Suprapubic skin (tissue), 4 donors: ENCODE data around the gene TMEM259. TPM values are rescaled to one million over a fixed set of nuclear protein-coding genes. Genes with fewer than 3 reads are reported as not detected.

Experiments
- DNase-seq, 2 donors: peaks; one replicate each; pipeline ENCODE4 v3.0.0-alpha.2; 2019; ENCODE audit warnings: low spot score in 2 of 2
- H3K27ac ChIP-seq: fragments of 200-600 bp; sonication (generic); one replicate; pipeline ENCODE4 v1.5.1; 2019
- H3K27me3 ChIP-seq: fragments of 200-600 bp; sonication (generic); one replicate; pipeline ENCODE4 v1.5.1; 2019
- H3K36me3 ChIP-seq: fragments of 200-600 bp; sonication (generic); one replicate; pipeline ENCODE4 v1.5.1; 2019
- H3K4me1 ChIP-seq: fragments of 200-600 bp; sonication (generic); one replicate; pipeline ENCODE4 v1.5.1; 2019
- H3K4me3 ChIP-seq: fragments of 200-600 bp; sonication (generic); one replicate; pipeline ENCODE4 v1.5.1; 2019; ENCODE audit warnings: mild to moderate bottlenecking
- H3K9me3 ChIP-seq: fragments of 200-600 bp; sonication (generic); one replicate; pipeline ENCODE4 v1.5.1; 2019
- CTCF ChIP-seq, 2 donors: fragments of 200-600 bp in 1 of 2; fragments of 450-650 bp in 1 of 2; sonication (generic) in 1 of 2; IDR thresholded peaks; one replicate each; pipeline ENCODE4 v1.5.1; 2016 to 2019; ENCODE audit warnings: antibody characterized with exemption in 2 of 2, mild to moderate bottlenecking in 1 of 2, moderate library complexity in 1 of 2
- EP300 ChIP-seq: sonication (generic); formaldehyde crosslinking; IDR thresholded peaks from one replicate; pipeline ENCODE4 v1.6.1; 2017; ENCODE audit warnings: antibody characterized with exemption
- POLR2A ChIP-seq, 2 donors: fragments of 450-650 bp; IDR thresholded peaks; one replicate each; pipeline ENCODE4 v1.6.1; 2017; ENCODE audit warnings: antibody characterized with exemption in 2 of 2, mild to moderate bottlenecking in 2 of 2, moderate library complexity in 2 of 2
- POLR2AphosphoS5 ChIP-seq, 3 donors: sonication (generic); formaldehyde crosslinking; IDR thresholded peaks; one replicate each; pipeline ENCODE4 v1.6.1; 2017; ENCODE audit warnings: antibody characterized with exemption in 3 of 3
- WGBS: methylation state at CpG from one replicate; pipeline ENCODE4 v1.1.5; 2018; 5-methylcytosine and 5-hydroxymethylcytosine counted together
- total RNA-seq, 4 donors: library from RNA; depleted of rRNA; stranded (reverse); fragments of >200 nt; gene quantifications; one replicate each; pipeline ENCODE4 v1.1.0, GENCODE V29; 2016

The TMEM259 gene
- total RNA-seq, 4 donors from 2014 or later, result 165 to 349 (median 243) TPM

GRCh38 chr19:1014161-1015060 lies 6.5 kb downstream of the TMEM259 start:
- no peak overlapping the region for H3K4me3 ChIP-seq
- peaks cover 51% of the 10 kb centered on the region for H3K36me3 ChIP-seq
- peaks cover 49% of the 10 kb centered on the region for H3K4me1 ChIP-seq
- H3K27ac ChIP-seq, result no peak overlapping the region
- DNase-seq, result no peak
- no peak for TF ChIP-seq CTCF (IDR thresholded peaks at IDR 0.05)
- no peak for TF ChIP-seq POLR2AphosphoS5 (IDR thresholded peaks at IDR 0.05)
- TF ChIP-seq POLR2A (IDR thresholded peaks at IDR 0.05), result no peak
- TF ChIP-seq EP300, result no peak
- 76% methylated on average over 34 of the region's 49 CpGs for WGBS
- H3K9me3 ChIP-seq, result no peaks in the 10 kb centered on the region
- no peaks in the 10 kb centered on the region for H3K27me3 ChIP-seq

GRCh38 chr19:1013218-1013617 lies 7.7 kb downstream of the TMEM259 start:
- H3K27me3 ChIP-seq, result no peaks in the 10 kb centered on the region
- TF ChIP-seq EP300 (no peak), POLR2A (IDR thresholded peaks at IDR 0.05) (no peak), POLR2AphosphoS5 (IDR thresholded peaks at IDR 0.05) (no peak), CTCF (IDR thresholded peaks at IDR 0.05) (no peak)
- no peaks in the 10 kb centered on the region for H3K9me3 ChIP-seq
- H3K4me1 ChIP-seq, result peaks cover 37% of the 10 kb centered on the region
- H3K27ac ChIP-seq, result no peak overlapping the region
- 100% methylated on average over 4 of the region's 10 CpGs for WGBS
- no peak for DNase-seq
- no peak overlapping the region for H3K4me3 ChIP-seq
- peaks cover 62% of the 10 kb centered on the region for H3K36me3 ChIP-seq

- Histone ChIP-seq H3K9me3 (no peaks in the 10 kb centered on the region), H3K27me3 (no peaks in the 10 kb centered on the region), H3K4me3 (no peak overlapping the region), H3K4me1 (peaks cover 29% of the 10 kb centered on the region), H3K36me3 (peaks cover 62% of the 10 kb centered on the region), H3K27ac (no peak overlapping the region)
- TF ChIP-seq EP300 (no peak), POLR2AphosphoS5 (IDR thresholded peaks at IDR 0.05) (no peak), CTCF (IDR thresholded peaks at IDR 0.05) (no peak), POLR2A (IDR thresholded peaks at IDR 0.05) (no peak)
- WGBS, result no CpG with 5 or more reads among the region's 18 CpGs
- DNase-seq, result no peak
Observed at GRCh38 chr19:1012334-1012733, 8.6 kb downstream of the TMEM259 start.

GRCh38 chr19:1011831-1012333 lies 9.0 kb downstream of the TMEM259 start:
- 90% methylated on average over 15 of the region's 36 CpGs for WGBS
- TF ChIP-seq EP300 (no peak), POLR2A (IDR thresholded peaks at IDR 0.05) (no peak), CTCF (IDR thresholded peaks at IDR 0.05) (no peak), POLR2AphosphoS5 (IDR thresholded peaks at IDR 0.05) (no peak)
- H3K4me1 ChIP-seq, result peaks cover 24% of the 10 kb centered on the region
- DNase-seq, result no peak
- no peaks in the 10 kb centered on the region for H3K27me3 ChIP-seq
- H3K9me3 ChIP-seq, result no peaks in the 10 kb centered on the region
- no peak overlapping the region for H3K4me3 ChIP-seq
- no peak overlapping the region for H3K27ac ChIP-seq
- H3K36me3 ChIP-seq, result peaks cover 62% of the 10 kb centered on the region
